H1 (cell line): ENCODE data around the gene RAPGEF6. TPM values are rescaled to one million over a fixed set of nuclear protein-coding genes. Genes with fewer than 3 reads are reported as not detected.

ENCODE experiments used
- CTCF ChIA-PET: fragments of 300-600 bp; sonication (Branson Sonifier 250); formaldehyde crosslinking; loops from one replicate; lab custom pipeline; 2021; ENCODE audit not compliant: partially characterized antibody; lab: Charles Lee
- POLR2A ChIA-PET: fragments of 300-600 bp; sonication (Branson Sonifier 250); formaldehyde crosslinking; loops from one replicate; lab custom pipeline; 2021; ENCODE audit warnings: inconsistent platforms; ENCODE audit not compliant: partially characterized antibody; lab: Charles Lee
- DNase-seq, 2 experiments: peaks; one replicate each; pipeline versions ENCODE4 v3.0.0 to v3.0.0-alpha.2; 2010 to 2022; ENCODE audit warnings: low spot score in 2 of 2, low read depth in 1 of 2, mixed read lengths in 1 of 2
- FAIRE-seq: peaks from 2 replicates; lab custom pipeline; 2011; peaks lifted over from hg19 to GRCh38; lab: Jason Lieb, UNC
- H2AFZ ChIP-seq: 2 replicates; pipeline ENCODE4 v1.8.1; 2012; ENCODE audit warnings: low read length, inconsistent platforms
- H2AK5ac ChIP-seq: 2 replicates; pipeline ENCODE4 v1.6.1; 2013; ENCODE audit warnings: low read depth, low read length
- H2BK120ac ChIP-seq: replicated peaks from 2 replicates; pipeline ENCODE3; 2013; ENCODE audit warnings: low read depth, low read length, inconsistent platforms
- H2BK12ac ChIP-seq: 2 replicates; pipeline ENCODE4 v1.6.1; 2013; ENCODE audit warnings: low read depth, low read length
- H2BK15ac ChIP-seq: 2 replicates; pipeline ENCODE4 v1.6.1; 2013; ENCODE audit warnings: low read length
- H2BK20ac ChIP-seq: 2 replicates; pipeline ENCODE4 v1.6.1; 2013; ENCODE audit warnings: low read length
- H2BK5ac ChIP-seq: 2 replicates; pipeline ENCODE4 v1.6.1; 2013; ENCODE audit warnings: low read depth, low read length
- H3K14ac ChIP-seq: 2 replicates; pipeline ENCODE4 v1.6.1; 2013; ENCODE audit warnings: inconsistent platforms; ENCODE audit not compliant: insufficient read length
- H3K18ac ChIP-seq: 2 replicates; pipeline ENCODE4 v1.6.1; 2013; ENCODE audit warnings: low read length; ENCODE audit errors: extremely low read depth
- H3K23ac ChIP-seq: 2 replicates; pipeline ENCODE4 v1.6.1; 2013; ENCODE audit warnings: inconsistent platforms; ENCODE audit not compliant: insufficient read length
- H3K23me2 ChIP-seq: 2 replicates; pipeline ENCODE4 v1.6.1; 2013; ENCODE audit warnings: low read depth, low read length
- H3K27ac ChIP-seq: 2 replicates; pipeline ENCODE4 v1.6.1; 2011; ENCODE audit warnings: low read depth, low read length, inconsistent platforms
- H3K27me3 ChIP-seq, 4 experiments: replicated peaks in 1 of 4; 1 replicate in 1 of 4; 2 replicates in 3 of 4; pipeline versions ENCODE4 v1.6.1 to v1.8.1; 2011 to 2013; ENCODE audit warnings: low read length in 3 of 4, mild to moderate bottlenecking in 3 of 4, inconsistent platforms in 2 of 4, mixed read lengths in 2 of 4, moderate library complexity in 1 of 4; ENCODE audit not compliant: control insufficient read depth in 3 of 4, insufficient read depth in 3 of 4; ENCODE audit errors: extremely low read depth in 1 of 4
- H3K36me3 ChIP-seq, 4 experiments: 2 replicates each; pipeline versions ENCODE4 v1.6.1 to v1.8.1; 2011 to 2013; ENCODE audit warnings: mild to moderate bottlenecking in 4 of 4, low read length in 3 of 4, moderate library complexity in 2 of 4, control low read depth in 1 of 4, inconsistent platforms in 1 of 4; ENCODE audit not compliant: insufficient read depth in 4 of 4, control insufficient read depth in 2 of 4
- H3K4ac ChIP-seq: replicated peaks from 2 replicates; pipeline ENCODE3; 2013; ENCODE audit warnings: low read length, low read depth, mixed read lengths, inconsistent platforms; ENCODE audit not compliant: insufficient read length
- H3K4me1 ChIP-seq, 4 experiments: replicated peaks in 1 of 4; 1 replicate in 1 of 4; 2 replicates in 3 of 4; pipeline versions ENCODE4 v1.6.1 to v1.8.1; 2011 to 2013; ENCODE audit warnings: low read length in 3 of 4, inconsistent platforms in 2 of 4, mixed read lengths in 1 of 4; ENCODE audit not compliant: insufficient read depth in 4 of 4, control insufficient read depth in 3 of 4
- H3K4me2 ChIP-seq, 2 experiments: 2 replicates each; pipeline versions ENCODE4 v1.6.1 to v1.8.1; 2011 to 2013; ENCODE audit warnings: low read depth in 2 of 2, low read length in 2 of 2, control low read depth in 1 of 2, inconsistent platforms in 1 of 2, mild to moderate bottlenecking in 1 of 2; ENCODE audit not compliant: insufficient read depth in 1 of 2
- H3K4me3 ChIP-seq, 4 experiments: fragments of 200-600, 300-600 bp in 1 of 4; sonication (generic), shearing (Covaris generic), sonication (Bioruptor Twin) in 1 of 4; 2 replicates each; pipeline versions ENCODE4 v1.5.1 to v1.8.1; 2011 to 2016; ENCODE audit warnings: low read length in 4 of 4, low read depth in 3 of 4, control low read depth in 2 of 4, inconsistent platforms in 2 of 4, mild to moderate bottlenecking in 2 of 4, mixed read lengths in 1 of 4, moderate library complexity in 1 of 4; ENCODE audit not compliant: insufficient read depth in 2 of 4; ENCODE audit errors: extremely low read depth in 1 of 4
- H3K56ac ChIP-seq: replicated peaks from 2 replicates; pipeline ENCODE3; 2013; ENCODE audit warnings: low read depth, mild to moderate bottlenecking, mixed read lengths, low read length, inconsistent platforms; ENCODE audit not compliant: insufficient read length
- H3K79me1 ChIP-seq: 2 replicates; pipeline ENCODE4 v1.6.1; 2013; ENCODE audit warnings: low read depth, low read length, control low read depth
- H3K79me2 ChIP-seq, 2 experiments: 2 replicates each; pipeline versions ENCODE4 v1.6.1 to v1.8.1; 2012 to 2013; ENCODE audit warnings: low read length in 2 of 2, mild to moderate bottlenecking in 2 of 2, inconsistent platforms in 1 of 2; ENCODE audit not compliant: insufficient read depth in 2 of 2, control insufficient read depth in 1 of 2
- H3K9ac ChIP-seq, 4 experiments: replicated peaks in 1 of 4; 1 replicate in 1 of 4; 2 replicates in 3 of 4; pipeline versions ENCODE4 v1.6.1 to v1.8.1; 2011 to 2013; ENCODE audit warnings: low read depth in 3 of 4, low read length in 3 of 4, control low read depth in 2 of 4, mild to moderate bottlenecking in 2 of 4, moderate library complexity in 2 of 4, inconsistent platforms in 1 of 4; ENCODE audit errors: extremely low read depth in 1 of 4
- H3K9me3 ChIP-seq, 2 experiments: 2 replicates each; pipeline versions ENCODE4 v1.6.1 to v1.8.1; 2012 to 2013; ENCODE audit warnings: mild to moderate bottlenecking in 2 of 2, moderate library complexity in 2 of 2, control low read depth in 1 of 2, inconsistent platforms in 1 of 2, low read depth in 1 of 2, low read length in 1 of 2, mixed read lengths in 1 of 2; ENCODE audit not compliant: insufficient read depth in 2 of 2
- H4K20me1 ChIP-seq, 2 experiments: replicated peaks in 1 of 2; 2 replicates each; pipeline versions ENCODE3 to v1.8.1; 2011 to 2013; ENCODE audit warnings: inconsistent platforms in 2 of 2, low read length in 2 of 2, mild to moderate bottlenecking in 1 of 2; ENCODE audit not compliant: insufficient read depth in 2 of 2, control insufficient read depth in 1 of 2
- H4K5ac ChIP-seq: 2 replicates; pipeline ENCODE4 v1.6.1; 2013; ENCODE audit warnings: low read length, low read depth, mixed read lengths, inconsistent platforms; ENCODE audit not compliant: insufficient read length
- H4K8ac ChIP-seq: 2 replicates; pipeline ENCODE4 v1.8.0; 2013; ENCODE audit warnings: mild to moderate bottlenecking, moderate library complexity, low read length, inconsistent platforms; ENCODE audit not compliant: insufficient read depth; ENCODE audit errors: extremely low read depth
- H4K91ac ChIP-seq: replicated peaks from 2 replicates; pipeline ENCODE3; 2013; ENCODE audit warnings: low read length, mixed read lengths, inconsistent platforms; ENCODE audit not compliant: insufficient read length
- CHD1 ChIP-seq: IDR thresholded peaks from 2 replicates; pipeline ENCODE4 v1.6.1; 2012; ENCODE audit warnings: low read depth, low read length, improper control_type of control experiment
- FOSL1 ChIP-seq: IDR thresholded peaks from 2 replicates; pipeline ENCODE4 v1.6.1; 2011; ENCODE audit warnings: mild to moderate bottlenecking, low read depth, low read length, moderate library complexity; ENCODE audit not compliant: insufficient read depth
- HDAC2 ChIP-seq, 2 experiments: fragments of 300-600 bp in 1 of 2; sonication (generic) in 1 of 2; IDR thresholded peaks; 2 replicates each; pipeline ENCODE4 v1.6.1; 2011 to 2012; ENCODE audit warnings: low read depth in 2 of 2, low read length in 2 of 2, mild to moderate bottlenecking in 2 of 2, moderate library complexity in 2 of 2, borderline replicate concordance in 1 of 2, inconsistent platforms in 1 of 2
- JUND ChIP-seq: IDR thresholded peaks from 2 replicates; pipeline ENCODE4 v1.6.1; 2011; ENCODE audit warnings: mild to moderate bottlenecking, improper control_type of control experiment, low read length
- POLR2A ChIP-seq, 2 experiments: IDR thresholded peaks; 1 replicate in 1 of 2; 2 replicates in 1 of 2; pipeline ENCODE4 v1.6.1; 2011; ENCODE audit warnings: low read depth in 2 of 2, low read length in 2 of 2, mild to moderate bottlenecking in 2 of 2; ENCODE audit errors: control extremely low read depth in 1 of 2
- TBP ChIP-seq: IDR thresholded peaks from 2 replicates; pipeline ENCODE4 v1.6.1; 2011; ENCODE audit warnings: low read depth, low read length, improper control_type of control experiment
- WGBS, 2 experiments: shearing (Covaris generic) in 1 of 2; methylation state at CpG; one replicate each; pipeline versions ENCODE4 v1.1.6 to v1.1.7; 2013 to 2015; ENCODE audit warnings: low lambda C conversion rate in 2 of 2, mixed read lengths in 2 of 2, inconsistent platforms in 1 of 2, low coverage in 1 of 2, missing lambda C conversion rate in 1 of 2; ENCODE audit not compliant: insufficient replicate concordance in 2 of 2, insufficient coverage in 1 of 2, insufficient read length in 1 of 2; ENCODE audit errors: extremely low coverage in 1 of 2, missing lambda C conversion rate in 1 of 2; 5-methylcytosine and 5-hydroxymethylcytosine counted together
- polyA plus RNA-seq, 7 experiments: library from polyadenylated mRNA; depleted of rRNA in 3 of 7; stranded (reverse) in 5 of 7; unstranded in 2 of 7; fragments of >200 nt in 5 of 7; fragments of 200-250 nt in 2 of 7; gene quantifications; 1 replicate in 5 of 7; 2 replicates in 1 of 7; 4 replicates in 1 of 7; pipeline versions ENCODE4 v1.2.1 to v1.2.3, GENCODE V29; 2011 to 2013; ENCODE audit warnings: missing spikeins in 2 of 7, mixed read lengths in 2 of 7
- total RNA-seq: library from RNA; stranded (reverse); fragmentation: NEBNext Ultra II Directional; extraction: Animal tissue kit (Norgen Biotek cat#: 25700); gene quantifications from 2 replicates; pipeline ENCODE4 v1.2.1, GENCODE V29; 2021

RAPGEF6 gene
- total and polyA plus RNA-seq, 2 of the 8 experiments (the other 6 are each of a cell fraction or from before 2014, with no cell fraction given), result 4.8 to 20.0 TPM

- no peak for FAIRE-seq
- Histone ChIP-seq H2BK120ac (no peak overlapping the region), H3K4me2 (no peak overlapping the region), H3K9me3 (no peaks in the 10 kb centered on the region), H3K27ac (no peak overlapping the region), H2AK5ac (no peak overlapping the region), H3K27me3 (no peaks in the 10 kb centered on the region), H4K5ac (no peak overlapping the region), H3K14ac (no peak overlapping the region), H3K4me1 (no peaks in the 10 kb centered on the region), H2BK15ac (no peak overlapping the region), H4K91ac (no peak overlapping the region), H2BK12ac (no peak overlapping the region), H3K23ac (no peak overlapping the region), H2BK5ac (no peak overlapping the region), H3K56ac (no peak overlapping the region), H3K36me3 (peaks cover 0 to 3% (median 0%) of the 10 kb centered on the region in 4 experiments; a peak in 1 of 8 replicates), H3K79me2 (no peaks in the 10 kb centered on the region), H4K8ac (no peak overlapping the region), H3K4me3 (no peak overlapping the region), H3K9ac (no peak overlapping the region), H3K79me1 (no peaks in the 10 kb centered on the region; the same call in 1 of the 2 replicates), H3K4ac (no peak overlapping the region), H3K18ac (no peak overlapping the region), H4K20me1 (no peaks in the 10 kb centered on the region), H2BK20ac (no peak overlapping the region), H2AFZ (no peak overlapping the region), H3K23me2 (no peaks in the 10 kb centered on the region)
- 94% methylated on average over 4 of the region's 4 CpGs; no CpG with 5 or more reads in 1 of the 2 experiments for WGBS, 2 experiments
- TF ChIP-seq TBP (no peak), FOSL1 (no peak), CHD1 (no peak), POLR2A (IDR thresholded peaks at IDR 0.05; ENCODE audit: control extremely low read depth in 1 of 2, low read depth in 2 of 2, low read length in 2 of 2) (no peak), HDAC2 (IDR thresholded peaks at IDR 0.05; ENCODE audit: borderline replicate concordance in 1 of 2, low read depth in 2 of 2, low read length in 2 of 2) (no peak), JUND (no peak)
- ChIA-PET CTCF (interaction anchor here (1.0 to 1.5 kb wide), 2 partner anchors 9 to 28 kb away, joined by 4 read pairs; no protein-coding TSS in a partner anchor), POLR2A (interaction anchor here (0.5 to 1.3 kb wide), 2 partner anchors 8 to 251 kb away, joined by 3 read pairs; no protein-coding TSS in a partner anchor)
- no peak for DNase-seq
These were observed 221.1 kb downstream of the RAPGEF6 start for GRCh38 chr5:131413605-131414559.
